Activated CD8-positive, alpha-beta memory T cell treated with anti-CD3 and anti-CD28 coated beads, Interleukin-2, amount 10 ng/mL, durations not matched to agents 7 days and 5 days (primary cell): ENCODE measurements around the gene MOK. TPM values are rescaled to one million over a fixed set of nuclear protein-coding genes. Genes with fewer than 3 reads are reported as not detected.

Experiments
- ATAC-seq: fragments of 150-1000 bp; cut with Tn5 transposase; one replicate; pipeline ENCODE4 v1.10.0; 2021; ENCODE audit warnings: moderate library complexity
- CTCF ChIA-PET: fragments of 350-600 bp; sonication (Branson Sonifier 250); formaldehyde crosslinking; loops from one replicate; lab custom pipeline; 2021; ENCODE audit warnings: antibody characterized with exemption; lab: Charles Lee
- DNase-seq: peaks from one replicate; pipeline ENCODE4 v3.0.0-alpha.2; 2020
- H3K27ac Mint-ChIP-seq: one replicate; pipeline ENCODE4 v1.8.0; 2021; ENCODE audit warnings: mild to moderate bottlenecking, mixed read lengths
- H3K27me3 Mint-ChIP-seq: one replicate; pipeline ENCODE4 v1.8.0; 2021; ENCODE audit warnings: mixed read lengths
- H3K36me3 Mint-ChIP-seq: one replicate; pipeline ENCODE4 v1.8.0; 2021; ENCODE audit warnings: mild to moderate bottlenecking, mixed read lengths
- H3K4me1 Mint-ChIP-seq: one replicate; pipeline ENCODE4 v1.8.0; 2021; ENCODE audit warnings: mixed read lengths
- H3K4me3 Mint-ChIP-seq: one replicate; pipeline ENCODE4 v1.8.0; 2021; ENCODE audit warnings: mild to moderate bottlenecking, moderate library complexity, mixed read lengths
- H3K9me3 Mint-ChIP-seq: one replicate; pipeline ENCODE4 v1.8.0; 2022; ENCODE audit warnings: low read depth, mixed read lengths
- total RNA-seq, 2 experiments: library from RNA; stranded (reverse); gene quantifications; one replicate each; pipeline ENCODE4 v1.2.3, GENCODE V29; 2021

MOK gene
- total RNA-seq, 2 experiments from 2014 or later, result 3.2 to 3.6 TPM

DNA sequence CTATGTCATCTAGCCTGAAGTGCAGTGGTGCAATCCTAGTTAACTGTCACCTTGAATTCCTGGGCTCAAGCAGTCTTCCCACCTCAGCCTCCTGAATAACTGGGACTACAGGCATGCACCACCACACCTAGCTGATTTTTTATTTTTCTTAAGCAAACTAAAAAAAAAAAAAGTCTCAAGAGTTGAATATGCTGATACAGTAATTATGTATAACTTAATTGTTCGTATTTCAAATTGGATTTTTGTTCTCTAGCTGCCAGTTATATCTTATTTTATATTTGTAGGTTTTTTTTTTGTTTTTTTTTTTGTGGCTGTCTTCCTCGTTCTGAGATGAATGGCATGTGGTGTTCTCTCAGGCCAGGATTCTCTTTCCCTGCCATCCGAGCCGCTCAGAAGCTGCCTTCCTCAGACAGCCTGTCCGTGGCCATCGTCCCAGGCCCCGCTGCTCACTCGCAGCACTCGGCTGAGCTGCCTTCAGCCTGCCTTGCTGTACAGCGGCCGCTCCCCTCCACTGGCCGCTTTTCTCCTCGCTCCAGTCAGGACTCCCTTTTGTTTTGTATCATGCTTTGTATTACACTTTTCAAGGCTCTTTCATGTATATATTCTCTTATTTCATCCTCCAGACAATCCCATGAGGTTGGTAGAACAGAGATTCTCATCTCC lies 112.0 kb downstream of the MOK start:
- H3K27ac Mint-ChIP-seq, result no peak overlapping the region
- H3K36me3 Mint-ChIP-seq, result peaks cover 4% of the 10 kb centered on the region
- CTCF ChIA-PET, result no interaction called here
- no peak for ATAC-seq
- no peak overlapping the region for H3K4me3 Mint-ChIP-seq
- no peak for DNase-seq
- H3K9me3 Mint-ChIP-seq, result no peaks in the 10 kb centered on the region
- H3K4me1 Mint-ChIP-seq, result peaks cover 7% of the 10 kb centered on the region
- H3K27me3 Mint-ChIP-seq, result no peaks in the 10 kb centered on the region

DNA sequence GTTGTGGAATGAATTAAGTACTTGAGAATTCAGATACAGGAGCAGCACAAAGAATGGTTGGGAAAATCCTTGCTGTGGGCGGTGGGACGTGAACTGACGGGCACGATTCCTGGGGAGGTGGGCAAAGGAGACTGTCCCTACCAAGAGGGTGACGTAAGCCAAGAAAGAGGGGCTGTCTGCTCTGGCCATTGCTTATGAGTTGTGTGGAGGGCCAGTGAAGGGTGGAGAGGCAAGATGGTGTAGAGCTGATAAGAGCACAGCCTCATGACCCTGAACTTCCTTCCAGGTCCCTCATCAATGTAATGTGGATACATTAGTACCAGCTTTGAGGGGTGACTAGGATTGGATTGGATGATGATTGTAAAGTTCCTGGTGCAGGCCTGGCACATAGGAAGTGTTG lies 115.1 kb downstream of the MOK start:
- Mint-ChIP-seq H3K4me1 (peaks cover 14% of the 10 kb centered on the region), H3K36me3 (no peaks in the 10 kb centered on the region), H3K27ac (no peak overlapping the region), H3K27me3 (no peaks in the 10 kb centered on the region), H3K9me3 (no peaks in the 10 kb centered on the region), H3K4me3 (no peak overlapping the region)
- CTCF ChIA-PET, result no interaction called here
- no peak for DNase-seq
- ATAC-seq, result no peak

DNA sequence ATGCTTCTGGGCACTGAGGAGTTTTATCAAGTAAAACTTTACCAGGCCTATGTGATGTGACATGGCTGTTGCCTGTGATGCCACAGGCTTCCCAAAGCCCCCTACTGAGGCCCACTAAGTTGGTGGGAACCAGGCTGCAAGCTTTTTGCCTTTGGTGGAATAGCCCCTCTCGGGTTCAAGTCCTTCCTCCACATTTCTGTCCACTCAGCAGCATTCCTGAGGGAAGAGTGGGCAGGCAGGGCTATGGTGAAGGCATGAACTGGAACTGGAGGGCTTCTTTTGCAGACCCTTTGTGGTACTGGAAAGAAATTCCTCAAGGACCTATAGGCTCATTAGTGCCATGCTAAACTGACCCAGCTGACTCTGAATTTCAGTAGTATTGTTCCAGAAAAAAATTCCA lies 116.8 kb downstream of the MOK start:
- no peak for ATAC-seq
- no peak overlapping the region for H3K4me3 Mint-ChIP-seq
- no peak overlapping the region for H3K27ac Mint-ChIP-seq
- no peaks in the 10 kb centered on the region for H3K36me3 Mint-ChIP-seq
- CTCF ChIA-PET, result interaction anchor here (0.7 kb wide), 1 partner anchor 126 kb away, joined by 3 read pairs; no protein-coding TSS in a partner anchor
- no peak for DNase-seq
- peaks cover 30% of the 10 kb centered on the region for H3K4me1 Mint-ChIP-seq
- no peaks in the 10 kb centered on the region for H3K27me3 Mint-ChIP-seq
- H3K9me3 Mint-ChIP-seq, result no peaks in the 10 kb centered on the region

DNA sequence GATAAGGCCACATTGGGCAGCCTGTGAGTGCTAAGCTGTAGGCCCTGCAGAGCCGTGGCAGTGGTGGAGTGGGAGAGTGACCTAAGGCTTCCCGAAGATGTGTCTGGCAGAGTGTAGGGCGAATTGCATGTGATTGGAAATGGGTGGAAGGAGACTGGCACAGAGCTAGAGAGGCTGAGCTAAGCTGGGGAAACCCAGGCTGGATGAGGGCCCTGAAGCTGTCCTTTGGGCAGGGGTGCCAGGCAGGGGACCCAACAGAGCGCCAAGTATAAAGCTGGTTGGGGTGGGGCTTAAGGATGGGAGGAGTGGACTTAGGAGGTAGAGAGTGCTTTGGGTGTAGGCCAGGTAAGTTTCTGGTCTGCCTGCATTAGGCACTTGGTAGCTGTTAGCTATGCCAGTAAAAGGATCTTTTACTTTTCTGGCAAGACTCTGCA lies 117.4 kb downstream of the MOK start:
- CTCF ChIA-PET, result interaction anchor here (0.7 kb wide), 1 partner anchor 126 kb away, joined by 3 read pairs; no protein-coding TSS in a partner anchor
- no peaks in the 10 kb centered on the region for H3K27me3 Mint-ChIP-seq
- no peak overlapping the region for H3K4me3 Mint-ChIP-seq
- ATAC-seq (no peak), DNase-seq (no peak)
- no peak overlapping the region for H3K27ac Mint-ChIP-seq
- no peaks in the 10 kb centered on the region for H3K9me3 Mint-ChIP-seq
- H3K4me1 Mint-ChIP-seq, result peaks cover 32% of the 10 kb centered on the region
- no peaks in the 10 kb centered on the region for H3K36me3 Mint-ChIP-seq

DNA sequence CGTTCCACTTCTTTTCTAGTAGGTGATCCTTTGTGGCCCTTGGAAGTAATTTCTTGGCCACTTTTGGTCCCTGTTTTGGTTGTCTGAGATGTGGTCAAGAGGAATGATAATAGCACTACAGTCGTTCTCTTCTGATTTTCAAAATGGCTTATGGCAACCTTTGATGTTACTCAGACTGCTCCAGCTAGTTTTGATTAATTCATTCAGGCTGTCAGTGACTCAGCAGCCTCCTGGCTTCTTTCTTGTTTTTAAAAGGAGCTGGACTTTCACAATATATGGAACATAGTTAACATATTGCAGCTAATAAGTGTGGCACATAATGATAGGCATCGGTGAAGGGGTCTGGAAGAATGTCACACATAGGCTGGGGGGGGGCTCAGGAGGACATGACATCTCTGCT lies 117.9 kb downstream of the MOK start:
- Mint-ChIP-seq H3K9me3 (no peaks in the 10 kb centered on the region), H3K4me3 (no peak overlapping the region), H3K27me3 (no peaks in the 10 kb centered on the region), H3K27ac (no peak overlapping the region), H3K4me1 (peaks cover 35% of the 10 kb centered on the region), H3K36me3 (no peaks in the 10 kb centered on the region)
- CTCF ChIA-PET, result no interaction called here
- ATAC-seq (no peak), DNase-seq (no peak)

DNA sequence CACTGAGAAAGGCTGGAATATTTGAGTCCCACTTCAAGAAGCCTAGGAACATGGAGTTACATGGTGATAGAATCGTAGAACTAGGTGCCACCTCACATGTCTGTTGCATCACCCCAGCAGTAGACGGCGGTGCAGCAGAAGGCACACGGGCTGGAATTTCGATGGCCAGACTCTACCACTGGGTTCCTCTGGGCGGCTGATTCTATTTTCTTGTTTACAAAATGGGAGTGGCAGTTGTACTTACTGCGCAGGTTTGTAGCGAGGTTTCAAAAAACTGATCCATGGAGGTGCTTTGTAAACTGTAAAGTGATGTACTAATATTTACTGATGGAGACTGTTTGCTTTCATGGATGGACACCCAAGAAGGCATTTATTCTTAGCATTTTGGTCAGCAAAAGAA lies 119.6 kb downstream of the MOK start:
- ATAC-seq, result no peak
- Mint-ChIP-seq H3K4me3 (no peak overlapping the region), H3K4me1 (peaks cover 43% of the 10 kb centered on the region), H3K9me3 (no peaks in the 10 kb centered on the region), H3K27ac (no peak overlapping the region), H3K27me3 (no peaks in the 10 kb centered on the region), H3K36me3 (no peaks in the 10 kb centered on the region)
- DNase-seq, result no peak
- CTCF ChIA-PET, result no interaction called here

DNA sequence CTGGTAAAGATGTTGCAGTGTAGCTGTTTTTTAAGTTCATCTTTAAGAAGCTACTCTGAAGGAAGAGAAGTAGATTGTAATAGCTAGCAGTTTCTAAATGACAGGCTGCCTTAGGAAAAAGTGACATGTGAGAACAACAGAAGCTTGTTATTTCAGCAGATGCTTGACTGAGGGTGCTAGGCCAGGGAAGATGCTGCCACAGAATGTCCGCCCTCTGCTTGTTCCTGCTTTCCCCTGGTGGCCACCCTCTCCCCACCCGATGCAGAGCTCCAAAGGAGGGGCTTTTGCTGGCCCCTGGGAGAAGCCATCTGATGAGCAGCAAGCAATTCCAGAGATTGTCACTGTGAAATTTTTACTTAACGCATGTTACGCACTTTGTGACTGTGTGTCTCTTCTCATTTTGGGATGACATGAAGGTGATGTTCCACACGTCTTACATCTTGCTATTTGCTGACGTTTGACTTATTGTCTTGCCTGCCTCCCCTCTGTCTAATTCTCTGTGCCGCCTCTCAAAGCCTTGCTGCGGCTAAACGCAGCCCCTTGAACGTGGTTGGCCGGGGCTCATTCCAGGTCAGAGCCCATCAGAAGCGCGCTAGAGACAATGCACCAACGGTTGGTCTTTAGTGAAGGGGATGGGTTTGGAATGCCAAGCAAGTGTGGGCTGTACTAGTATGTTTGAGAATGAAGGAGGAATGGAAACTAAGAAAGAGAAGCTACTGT lies 120.5 kb downstream of the MOK start:
- Mint-ChIP-seq H3K4me1 (peaks cover 41% of the 10 kb centered on the region), H3K27me3 (no peaks in the 10 kb centered on the region), H3K36me3 (no peaks in the 10 kb centered on the region), H3K4me3 (no peak overlapping the region), H3K27ac (no peak overlapping the region), H3K9me3 (no peaks in the 10 kb centered on the region)
- CTCF ChIA-PET, result interaction anchor here (0.6 kb wide), 1 partner anchor 163 kb away, joined by 3 read pairs; no protein-coding TSS in a partner anchor
- DNase-seq, result no peak
- ATAC-seq, result peak; percentile 53

DNA sequence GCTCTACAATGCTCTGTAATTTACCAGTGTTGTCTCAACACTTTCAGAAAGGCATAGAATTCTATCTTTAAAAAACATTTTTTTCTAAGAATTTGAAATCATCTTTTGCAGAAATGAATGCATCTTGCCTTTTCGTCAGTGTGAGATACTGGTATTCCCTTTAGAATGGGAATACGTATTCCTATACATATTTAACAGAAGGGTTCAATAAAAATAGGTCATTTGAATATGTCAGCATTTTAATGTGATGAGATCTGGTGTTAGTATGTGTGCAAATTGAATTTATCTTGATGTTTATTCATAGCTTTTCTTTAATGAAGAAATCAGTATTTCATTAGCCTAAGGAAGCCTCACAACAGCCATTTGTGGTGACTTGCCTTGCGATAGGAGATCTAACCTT lies 121.1 kb downstream of the MOK start:
- no peak overlapping the region for H3K4me3 Mint-ChIP-seq

DNA sequence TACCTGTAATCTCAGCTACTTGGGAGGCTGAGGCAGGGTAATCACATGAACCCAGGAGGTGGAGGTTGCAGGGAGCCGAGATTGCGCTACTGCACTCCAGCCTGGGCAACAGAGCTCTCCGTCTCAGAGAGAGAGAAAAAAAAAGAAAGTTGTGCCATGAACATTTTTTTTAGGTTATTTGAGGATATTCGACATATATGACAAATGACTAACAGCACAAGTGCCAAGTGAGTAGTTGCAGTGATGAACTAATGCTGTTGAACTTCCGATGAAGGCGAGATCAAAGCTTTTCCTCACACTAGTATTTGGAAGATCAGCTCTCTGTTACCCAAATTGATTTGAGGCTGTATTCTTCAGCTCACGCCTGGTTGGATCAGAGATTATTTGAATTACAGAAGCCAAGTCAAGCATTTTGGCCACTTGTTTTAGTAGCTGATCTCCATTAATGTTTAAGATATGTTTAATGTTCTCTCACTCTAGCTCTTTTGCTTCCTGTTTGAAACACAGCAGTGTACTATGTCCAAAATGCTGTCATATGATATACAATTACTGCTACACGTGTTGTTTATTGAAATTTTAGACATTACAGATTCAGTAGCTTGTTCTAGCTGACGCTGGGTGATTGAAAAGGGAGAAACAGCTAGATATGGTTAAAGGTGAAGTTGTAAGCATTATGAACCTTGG lies 121.9 kb downstream of the MOK start:
- ATAC-seq (no peak), DNase-seq (no peak)
- H3K4me3 Mint-ChIP-seq, result no peak overlapping the region
- CTCF ChIA-PET, result interaction anchor here (0.8 kb wide), 1 partner anchor 134 kb away, joined by 3 read pairs; no protein-coding TSS in a partner anchor
- peaks cover 41% of the 10 kb centered on the region for H3K4me1 Mint-ChIP-seq
- H3K9me3 Mint-ChIP-seq, result no peaks in the 10 kb centered on the region
- H3K27me3 Mint-ChIP-seq, result no peaks in the 10 kb centered on the region
- no peak overlapping the region for H3K27ac Mint-ChIP-seq
- H3K36me3 Mint-ChIP-seq, result no peaks in the 10 kb centered on the region

More for the DNA sequence above, 121.1 kb downstream of the MOK start:
- Mint-ChIP-seq H3K36me3 (no peaks in the 10 kb centered on the region), H3K27me3 (no peaks in the 10 kb centered on the region), H3K4me1 (peaks cover 41% of the 10 kb centered on the region), H3K27ac (no peak overlapping the region), H3K9me3 (no peaks in the 10 kb centered on the region)
- DNase-seq, result no peak
- no peak for ATAC-seq
- CTCF ChIA-PET, result interaction anchor here (0.6 kb wide), 1 partner anchor 162 kb away, joined by 3 read pairs; no protein-coding TSS in a partner anchor

DNA sequence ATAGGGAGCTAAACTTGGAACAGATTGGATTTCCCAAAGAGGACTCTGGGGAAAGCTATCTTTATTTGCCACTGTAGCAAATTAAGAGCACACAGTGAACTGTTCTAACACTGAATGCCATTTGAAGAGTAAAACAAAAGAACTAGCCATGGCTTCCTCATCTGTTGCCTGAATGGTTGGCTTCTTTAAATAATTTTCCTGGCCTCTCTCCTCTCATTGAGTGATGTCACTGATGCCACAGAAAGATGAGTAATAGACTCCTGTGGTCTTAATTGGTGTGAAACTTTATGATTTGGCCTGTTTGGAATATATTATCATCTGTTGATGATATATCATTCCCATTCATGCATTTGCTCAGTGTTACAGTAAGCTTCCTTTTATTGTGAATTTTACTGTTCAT lies 122.8 kb downstream of the MOK start:
- CTCF ChIA-PET, result interaction anchor here (1.4 to 1.7 kb wide), 3 partner anchors 29 to 512 kb away, joined by 3 to 6 read pairs (median 4); no protein-coding TSS in a partner anchor
- peak; percentile 61 for ATAC-seq
- Mint-ChIP-seq H3K9me3 (no peaks in the 10 kb centered on the region), H3K36me3 (no peaks in the 10 kb centered on the region), H3K27me3 (no peaks in the 10 kb centered on the region), H3K27ac (no peak overlapping the region), H3K4me1 (peaks cover 41% of the 10 kb centered on the region), H3K4me3 (no peak overlapping the region)
- no peak for DNase-seq

DNA sequence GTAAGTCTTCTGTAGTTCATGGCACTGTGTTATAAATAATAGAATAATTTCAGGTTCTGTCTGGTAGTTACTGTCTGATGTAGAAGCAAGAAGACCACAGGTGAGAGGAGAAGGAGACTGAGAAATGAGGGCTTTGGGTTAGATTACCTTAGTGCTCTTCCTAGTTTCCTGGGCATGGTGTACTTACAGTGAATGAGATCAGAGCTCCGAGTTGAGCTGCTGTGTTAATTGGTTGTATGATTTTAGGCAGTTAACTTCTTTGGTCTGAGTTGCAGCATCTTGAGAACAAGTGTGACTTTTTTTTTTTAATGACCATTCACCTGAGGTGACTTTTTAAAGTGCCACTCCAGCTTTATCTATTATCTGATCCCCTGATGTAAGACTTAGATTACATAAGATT lies 123.8 kb downstream of the MOK start:
- Mint-ChIP-seq H3K27ac (no peak overlapping the region), H3K9me3 (peaks cover 6% of the 10 kb centered on the region), H3K4me1 (peaks cover 44% of the 10 kb centered on the region), H3K27me3 (no peaks in the 10 kb centered on the region), H3K36me3 (peaks cover 6% of the 10 kb centered on the region), H3K4me3 (no peak overlapping the region)
- DNase-seq (no peak), ATAC-seq (no peak)
- CTCF ChIA-PET, result interaction anchor here (1.4 to 1.7 kb wide), 3 partner anchors 28 to 513 kb away, joined by 3 to 6 read pairs (median 4); no protein-coding TSS in a partner anchor

DNA sequence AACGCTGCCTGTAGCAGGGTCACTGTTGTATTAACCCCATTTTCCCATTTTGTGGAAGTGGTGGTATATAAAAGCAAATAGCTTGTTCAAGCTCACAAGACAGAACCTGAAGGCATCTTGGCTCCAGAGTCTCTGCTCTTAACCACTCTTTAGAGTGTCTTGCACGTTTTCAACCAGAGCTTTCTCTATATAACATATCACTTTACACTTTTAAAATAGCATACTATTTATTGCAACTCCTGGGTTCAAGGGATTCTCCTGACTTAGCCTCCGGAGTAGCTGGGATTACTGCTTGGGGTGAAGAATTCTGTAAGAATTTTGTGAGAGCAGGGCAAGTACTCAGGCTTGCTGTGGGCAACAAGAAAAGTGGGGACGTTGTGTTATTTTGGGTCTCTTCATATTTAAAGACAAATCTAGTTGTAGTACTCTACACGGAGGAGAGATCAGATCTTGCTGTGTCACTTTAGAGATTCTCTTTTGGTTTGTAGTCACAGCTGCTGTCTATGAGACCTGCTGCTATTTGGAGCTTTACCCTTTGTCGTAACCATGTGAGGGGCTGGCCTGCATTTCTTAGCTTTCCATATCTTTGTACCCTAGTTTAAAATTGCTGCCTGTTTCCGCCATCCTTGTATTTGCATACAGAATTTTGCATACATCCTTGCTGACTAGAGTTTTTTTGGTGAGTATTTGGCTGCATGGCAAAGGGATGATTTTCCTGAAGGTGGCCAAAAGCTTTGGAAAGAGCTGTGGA lies 124.5 kb downstream of the MOK start:
- Mint-ChIP-seq H3K27ac (no peak overlapping the region), H3K4me1 (peaks cover 46% of the 10 kb centered on the region), H3K36me3 (peaks cover 12% of the 10 kb centered on the region), H3K9me3 (peaks cover 6% of the 10 kb centered on the region), H3K27me3 (no peaks in the 10 kb centered on the region), H3K4me3 (no peak overlapping the region)
- ATAC-seq, result no peak
- no peak for DNase-seq
- CTCF ChIA-PET, result interaction anchor here (1.4 to 1.7 kb wide), 2 partner anchors 27 to 84 kb away, joined by 3 to 6 read pairs; no protein-coding TSS in a partner anchor
